SIG-M5 treated with dmso at 0.1 percent for 504 hours (cell line): ENCODE measurements around the gene NPHP4.

Experiments
- DNase-seq: peaks from one replicate; lab custom pipeline; 2025; ENCODE audit not compliant: unreplicated experiment; lab: John Stamatoyannopoulos, UW

Gene NPHP4

DNA sequence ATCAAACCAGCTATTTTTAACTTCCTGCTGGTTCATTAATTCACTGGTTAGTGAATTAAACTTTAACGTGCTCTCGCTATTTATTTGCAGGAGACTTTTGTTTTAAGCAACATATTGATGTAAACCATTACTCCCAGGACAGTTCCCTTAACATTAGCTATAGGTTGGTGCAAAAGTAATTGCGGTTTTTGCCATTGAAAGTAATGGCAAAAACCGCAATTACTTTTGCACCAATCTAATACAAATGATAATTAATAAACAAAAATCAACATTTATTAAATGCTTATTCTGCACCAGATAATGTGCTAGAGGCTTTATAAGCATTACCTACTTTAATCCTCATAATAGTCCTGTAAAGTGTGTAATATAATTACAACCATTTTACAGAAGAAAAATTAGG, 176.5 kb downstream of the NPHP4 start:
- DNase-seq: no peak

GRCh38 chr1:5815211-5815610, 177.0 kb downstream of the NPHP4 start:
- DNase-seq: no peak

DNA sequence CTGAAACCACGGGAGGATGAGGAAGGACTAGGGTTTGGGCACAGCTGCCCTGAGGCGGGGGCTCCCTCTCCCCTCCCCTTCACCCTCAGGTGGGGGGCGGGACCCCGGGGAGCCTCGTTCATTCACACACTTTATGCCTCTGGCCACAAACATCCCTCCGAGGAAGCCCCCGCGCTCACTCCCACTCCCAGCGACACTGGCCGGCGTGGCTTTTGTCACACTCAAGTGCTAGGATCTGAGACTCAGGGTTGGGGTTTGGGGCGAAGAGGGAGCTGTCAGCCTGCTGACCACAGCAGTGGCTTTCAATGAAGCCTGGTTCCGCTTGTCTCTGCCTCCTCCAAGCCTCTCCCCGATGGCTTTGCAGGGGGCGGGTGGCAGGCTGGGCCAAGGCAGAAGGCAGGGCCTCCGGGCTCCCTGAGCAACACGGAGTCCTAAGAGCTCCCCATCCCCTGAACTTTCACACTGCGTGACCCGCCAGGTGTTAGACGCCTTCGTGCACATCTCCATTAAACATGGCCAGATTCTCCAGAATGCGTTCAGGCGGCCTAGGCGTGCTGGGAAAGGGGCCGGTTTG, 178.1 kb downstream of the NPHP4 start:
- no peak for DNase-seq

DNA sequence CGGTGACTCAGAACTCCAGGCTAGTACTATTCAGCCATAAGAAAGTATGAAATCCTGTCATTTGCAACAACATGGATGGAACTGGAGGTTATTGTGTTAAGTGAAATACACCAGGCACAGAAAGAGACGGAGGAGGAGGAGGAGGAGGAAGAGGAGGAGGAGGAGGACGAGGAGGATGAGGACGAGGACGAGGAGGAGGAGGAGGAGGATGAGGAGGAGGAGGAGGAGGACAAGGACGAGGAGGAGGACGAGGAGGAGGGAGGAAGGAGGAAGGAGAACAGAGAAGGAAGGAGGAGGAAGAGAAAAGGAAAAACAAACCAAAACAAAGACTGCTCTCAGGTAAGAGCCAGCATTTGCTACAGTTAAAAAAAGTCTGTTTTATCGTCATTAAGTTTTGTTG, 178.7 kb downstream of the NPHP4 start:
- no peak for DNase-seq
